ENCODE data around the gene PHYHD1.

- TF ChIP-seq CTCF (conservative IDR thresholded peaks at IDR 0.05; ENCODE audit: low read depth, low read length) = no peak
- TF ChIP-seq EZH2phosphoT487 (IDR thresholded peaks at IDR 0.05; ENCODE audit: borderline replicate concordance, low read length) = no peak
- no peak for TF ChIP-seq EZH2 (IDR thresholded peaks at IDR 0.05; ENCODE audit: low read length, unreplicated experiment)
These were observed 28.4 kb upstream of the PHYHD1 start for GRCh38 chr9:128892221-128892921.
